ENCODE results near the gene KRTCAP3.

The KRTCAP3 gene

DNA sequence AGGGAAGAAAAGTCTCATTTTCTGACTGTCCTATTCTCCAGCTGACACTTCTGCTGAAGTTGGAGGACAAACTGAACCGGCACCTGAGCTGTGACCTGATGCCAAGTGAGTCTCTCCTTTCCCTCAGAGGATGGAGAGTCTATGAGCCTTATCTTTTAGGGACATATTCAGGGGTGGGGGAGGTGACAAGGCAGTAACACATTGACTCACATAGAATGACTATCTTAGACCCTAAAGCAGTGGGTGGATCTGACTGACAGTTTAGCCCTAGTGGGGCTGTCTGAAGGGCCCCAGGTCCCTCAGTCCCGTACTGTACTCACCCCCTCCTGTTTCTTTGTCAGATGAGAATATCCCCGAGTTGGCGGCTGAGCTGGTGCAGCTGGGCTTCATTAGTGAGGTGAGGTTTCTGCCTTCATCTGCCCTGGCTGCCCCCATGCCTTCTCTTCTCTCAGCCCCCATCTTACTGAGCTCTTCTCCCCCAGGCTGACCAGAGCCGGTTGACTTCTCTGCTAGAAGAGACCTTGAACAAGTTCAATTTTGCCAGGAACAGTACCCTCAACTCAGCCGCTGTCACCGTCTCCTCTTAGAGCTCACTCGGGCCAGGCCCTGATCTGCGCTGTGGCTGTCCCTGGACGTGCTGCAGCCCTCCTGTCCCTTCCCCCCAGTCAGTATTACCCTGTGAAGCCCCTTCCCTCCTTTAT is 805 bp upstream of the KRTCAP3 start:
- DNase-seq, result no peak

DNA sequence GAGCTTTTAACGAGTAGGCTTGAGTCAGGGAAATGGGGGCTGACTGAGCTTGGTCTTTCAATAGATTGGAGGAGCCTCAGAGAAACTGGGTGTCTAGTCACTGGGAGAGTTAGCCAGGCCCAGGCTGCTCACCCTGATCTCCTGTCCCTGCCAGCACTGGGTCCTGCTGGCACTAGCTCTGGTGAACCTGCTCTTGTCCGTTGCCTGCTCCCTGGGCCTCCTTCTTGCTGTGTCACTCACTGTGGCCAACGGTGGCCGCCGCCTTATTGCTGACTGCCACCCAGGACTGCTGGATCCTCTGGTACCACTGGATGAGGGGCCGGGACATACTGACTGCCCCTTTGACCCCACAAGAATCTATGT is 720 bp downstream of the KRTCAP3 start:
- DNase-seq, result no peak

DNA sequence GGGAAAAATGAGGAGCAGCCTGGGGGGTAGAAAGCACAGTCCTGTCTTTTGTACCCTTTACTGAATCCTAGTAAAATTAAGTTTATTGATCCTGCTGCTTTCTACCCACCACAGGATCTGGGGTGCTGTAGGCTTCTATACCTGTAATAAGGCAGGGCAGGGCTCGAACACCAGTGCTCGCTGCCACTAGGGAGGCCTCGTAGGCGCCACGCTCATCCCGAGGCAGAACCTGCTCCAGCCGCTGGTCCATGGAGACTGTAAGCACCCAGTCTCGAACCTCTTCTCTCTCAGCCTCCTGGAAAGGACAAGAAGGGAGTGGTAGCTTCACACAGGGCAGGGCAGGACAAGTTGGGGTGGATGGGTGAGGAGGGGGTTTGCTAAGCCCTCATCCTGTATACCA is 3.0 kb downstream of the KRTCAP3 start:
- no peak for DNase-seq

DNA sequence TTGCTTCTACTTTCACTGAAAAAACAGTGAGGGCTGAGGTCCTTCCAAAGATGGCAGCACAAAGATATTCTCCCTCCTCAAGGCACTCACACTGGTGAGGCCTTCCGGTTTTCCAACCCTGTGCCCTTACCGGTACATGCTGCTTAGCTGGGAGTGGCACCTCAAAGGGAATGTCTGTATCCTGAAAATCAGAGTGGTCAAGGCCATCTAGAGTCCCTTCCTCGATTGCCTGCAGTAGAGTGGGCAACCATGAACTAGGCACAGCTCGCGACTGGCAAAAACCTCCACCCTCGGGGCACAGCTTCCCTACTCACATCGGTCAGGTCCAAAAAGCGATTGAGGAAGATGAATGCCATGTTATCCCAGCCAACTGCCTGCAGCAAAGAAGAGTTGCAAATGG is 3.4 kb downstream of the KRTCAP3 start:
- DNase-seq, result no peak

DNA sequence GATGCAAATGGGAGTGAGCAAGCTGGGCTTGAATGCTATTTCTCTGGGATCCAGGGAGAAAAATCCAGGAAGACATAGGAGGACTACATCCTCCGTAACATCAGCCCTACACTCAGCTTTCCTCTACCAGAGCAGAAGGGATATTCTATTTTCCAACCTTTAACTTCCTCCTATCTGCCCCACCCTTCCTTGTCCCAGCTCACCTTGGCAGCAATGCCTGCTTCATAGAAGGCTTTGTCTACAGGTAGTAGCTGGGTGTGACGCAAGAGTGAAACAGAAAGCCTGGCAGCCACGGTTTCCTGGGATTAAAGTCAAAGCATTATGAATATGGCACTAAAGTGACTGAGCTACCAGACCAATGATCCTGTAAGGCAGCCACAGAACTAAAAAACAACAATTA is 3.9 kb downstream of the KRTCAP3 start:
- DNase-seq, result no peak

DNA sequence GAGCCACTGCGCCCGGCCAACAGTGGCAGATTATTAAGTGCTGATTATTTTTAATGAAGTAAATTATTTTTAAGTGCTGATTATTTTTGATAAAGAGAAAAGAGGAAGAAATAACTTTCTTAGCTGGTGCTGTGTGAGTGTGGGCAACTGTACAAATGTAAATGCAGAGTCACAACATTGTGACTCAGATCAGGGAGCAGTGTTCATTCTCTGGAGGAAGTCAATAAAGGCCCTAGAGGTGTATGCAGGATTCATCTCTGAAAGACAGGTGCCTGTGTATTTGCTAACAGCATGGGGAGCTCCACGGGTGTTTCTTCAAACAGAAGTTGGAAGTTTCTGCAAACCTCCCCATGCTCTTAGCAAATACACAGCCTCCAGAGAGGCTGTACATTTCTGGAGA is 6.2 kb downstream of the KRTCAP3 start:
- no peak for DNase-seq

DNA sequence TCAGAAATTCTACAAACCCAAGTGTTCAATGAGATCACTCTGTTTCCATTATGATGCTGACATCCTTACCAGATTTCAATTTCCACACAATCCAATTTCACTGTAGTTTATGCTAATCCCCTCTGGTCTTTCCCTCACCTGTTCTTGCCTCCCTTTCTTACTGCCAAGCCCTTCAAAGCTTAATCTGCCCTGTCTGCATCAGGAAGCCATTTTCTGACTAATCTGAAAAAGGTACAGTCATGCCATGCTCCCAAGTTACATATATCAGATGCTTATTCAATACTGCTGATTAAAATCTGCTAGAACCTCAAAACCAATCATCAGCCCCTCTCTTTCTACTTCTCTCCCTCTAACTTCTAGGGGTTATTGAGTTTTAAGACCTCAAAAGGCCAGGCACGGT is 8.9 kb downstream of the KRTCAP3 start:
- no peak for DNase-seq

DNA sequence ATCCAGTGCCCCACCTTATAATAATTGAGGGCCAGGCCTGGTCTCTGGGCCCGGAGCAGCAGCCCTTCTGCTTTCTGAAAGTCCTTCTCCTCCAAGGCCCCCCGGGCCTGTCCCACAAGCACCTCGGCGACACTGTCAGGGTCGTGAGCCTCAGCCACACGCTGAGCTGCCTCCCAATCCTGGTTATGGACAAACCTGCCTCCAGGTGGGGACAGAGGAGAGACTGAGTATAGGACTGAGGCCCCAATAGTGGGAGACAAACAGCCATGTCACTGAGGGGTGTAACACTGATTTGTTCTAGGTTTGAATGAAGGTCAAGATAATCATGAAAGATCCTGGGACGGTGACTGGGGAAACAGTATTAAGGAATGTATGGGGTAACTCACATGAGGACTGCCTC is 11.8 kb downstream of the KRTCAP3 start:
- no peak for DNase-seq

DNA sequence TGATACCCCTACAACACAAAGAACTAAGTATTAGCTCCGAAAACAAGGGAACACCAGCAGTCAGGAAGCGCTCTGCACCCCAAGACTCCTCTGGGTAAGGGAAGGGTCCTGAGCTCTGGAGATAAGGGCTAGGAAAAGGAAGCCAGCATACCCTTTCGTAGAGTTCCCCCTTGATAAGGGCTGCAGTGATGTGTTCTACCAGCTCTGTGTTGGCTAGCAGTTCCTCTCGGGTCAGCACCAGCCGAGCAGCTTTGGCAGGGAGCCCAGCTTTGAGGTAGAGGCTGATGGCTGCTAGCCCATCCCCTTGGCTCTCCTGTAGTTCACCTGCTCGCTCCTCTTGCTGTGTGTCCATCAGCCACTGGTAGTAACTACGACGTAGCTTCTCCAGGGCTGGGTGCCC is 18.9 kb downstream of the KRTCAP3 start:
- DNase-seq, result no peak

DNA sequence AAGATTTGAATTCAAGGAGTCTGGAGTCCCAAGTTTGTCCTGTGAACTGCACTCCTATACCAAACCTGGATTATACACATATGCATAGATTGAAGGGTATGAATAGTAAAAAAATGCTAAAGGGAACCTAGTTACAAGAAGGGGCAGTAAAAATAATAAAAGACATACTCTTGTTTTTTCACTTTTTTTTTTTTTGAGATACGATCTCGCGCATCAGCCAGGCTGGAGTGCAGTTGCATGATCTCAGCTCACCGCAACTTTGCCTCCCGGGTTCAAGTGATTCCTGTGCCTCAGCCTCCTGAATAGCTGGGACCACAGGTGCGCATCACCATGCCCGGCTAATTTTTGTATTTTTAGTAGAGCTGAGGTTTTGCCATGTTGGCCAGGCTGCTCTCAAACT is 22.3 kb downstream of the KRTCAP3 start:
- no peak for DNase-seq

DNA sequence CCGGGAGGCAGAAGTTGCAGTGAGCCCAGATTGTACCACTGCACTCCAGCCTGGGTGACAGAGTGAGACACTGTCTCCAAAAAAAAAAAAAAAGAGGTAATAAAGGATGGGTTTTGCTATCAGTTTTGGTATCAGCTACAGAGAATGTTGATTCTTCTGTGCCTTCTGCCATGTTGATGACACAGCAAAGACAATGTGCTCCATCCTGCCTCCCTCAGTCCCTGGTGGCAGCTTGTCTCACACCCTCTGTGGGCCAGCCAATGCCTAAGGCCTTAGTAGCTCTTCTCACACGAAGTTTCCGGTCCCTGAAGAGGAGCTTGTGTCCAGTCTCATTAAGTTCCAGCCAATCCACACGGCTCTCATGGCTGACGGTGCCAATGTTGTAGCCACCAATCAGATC is 29.8 kb downstream of the KRTCAP3 start:
- DNase-seq, result no peak

DNA sequence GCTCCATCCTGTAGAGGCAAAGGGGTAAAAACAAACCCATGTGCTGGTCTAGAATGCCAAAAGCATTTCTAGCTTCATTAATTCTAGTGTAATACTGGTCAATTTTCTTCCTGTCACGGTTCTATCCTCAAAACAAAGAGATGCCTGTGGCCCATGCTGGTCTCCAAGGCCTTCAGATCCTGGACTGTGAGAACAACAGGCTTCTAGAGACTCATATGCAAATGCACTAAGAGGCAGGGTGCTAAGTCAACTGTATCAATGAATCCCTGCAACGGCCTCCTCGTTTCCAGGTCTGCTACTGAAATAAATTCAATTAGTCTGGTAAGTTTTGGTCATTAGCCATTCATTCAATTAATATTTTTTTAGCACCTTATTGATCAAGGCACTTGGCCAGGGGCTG is 43.3 kb downstream of the KRTCAP3 start:
- no peak for DNase-seq

DNA sequence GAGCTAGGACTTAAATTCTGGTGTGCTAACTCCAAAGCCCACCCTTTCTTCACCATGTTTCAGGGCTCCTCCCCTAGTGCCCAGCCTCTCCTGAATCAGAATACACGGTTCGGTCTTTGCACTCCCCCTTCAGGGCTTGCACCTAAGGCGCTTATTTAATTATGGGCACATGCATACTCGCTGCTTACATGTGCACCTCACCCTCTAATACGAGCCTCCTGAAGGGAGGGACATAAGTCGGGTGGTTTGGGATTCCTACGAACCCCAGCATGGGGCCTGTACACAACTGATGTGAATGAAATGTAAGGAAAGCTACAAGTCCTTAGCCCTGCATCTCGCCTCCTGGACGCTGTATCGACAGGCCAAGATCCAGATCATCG is 46.9 kb downstream of the KRTCAP3 start:
- no peak for DNase-seq

DNA sequence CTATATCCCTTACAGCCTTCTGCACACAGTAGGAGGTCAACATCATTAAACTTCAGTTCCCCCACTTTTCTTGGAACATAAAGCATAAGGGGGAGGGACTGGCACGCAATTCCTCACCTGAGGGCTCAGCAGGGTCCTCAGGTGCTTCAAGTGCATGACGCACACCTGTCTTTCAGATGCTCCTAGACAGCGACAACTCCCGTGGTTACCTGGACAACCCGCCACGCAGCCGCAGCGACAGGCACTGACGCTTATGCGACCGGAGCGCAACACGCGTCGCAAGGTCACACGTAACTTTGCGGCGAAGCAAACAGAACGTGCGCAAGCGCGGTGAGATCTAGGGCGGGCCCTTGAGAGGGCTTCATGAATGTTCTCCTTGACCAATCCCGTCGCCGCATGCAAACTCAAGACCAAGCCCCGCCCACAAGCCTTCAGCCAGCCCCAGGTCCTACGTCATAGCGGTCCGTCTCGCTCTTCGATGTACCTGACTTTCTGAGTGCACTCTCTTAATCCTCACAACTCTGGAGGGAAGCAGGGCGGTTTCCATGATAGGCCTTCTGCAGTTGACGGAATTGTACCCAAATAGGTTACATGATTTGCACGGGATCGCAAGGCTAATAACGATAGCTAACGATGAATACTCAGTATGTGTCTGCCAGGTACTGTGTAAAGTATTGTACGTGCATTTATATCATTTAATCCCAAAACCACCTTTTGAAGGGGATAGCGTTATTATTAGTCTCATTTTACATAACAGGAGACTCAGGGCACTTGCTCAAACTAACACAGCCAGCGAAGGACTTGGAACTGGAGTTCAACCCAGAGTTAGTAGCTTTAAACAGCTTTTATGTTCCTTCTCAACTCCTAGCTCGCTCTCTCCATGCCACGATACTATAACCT is 47.6 kb downstream of the KRTCAP3 start, which contains the start of gene IFT172:
IFT172 (minus strand) TSS at position 246 of the 900 bp plus-strand sequence; CDS start at position 156, 90 bp downstream.
- DNase-seq, result peak; percentile 81 to 99

DNA sequence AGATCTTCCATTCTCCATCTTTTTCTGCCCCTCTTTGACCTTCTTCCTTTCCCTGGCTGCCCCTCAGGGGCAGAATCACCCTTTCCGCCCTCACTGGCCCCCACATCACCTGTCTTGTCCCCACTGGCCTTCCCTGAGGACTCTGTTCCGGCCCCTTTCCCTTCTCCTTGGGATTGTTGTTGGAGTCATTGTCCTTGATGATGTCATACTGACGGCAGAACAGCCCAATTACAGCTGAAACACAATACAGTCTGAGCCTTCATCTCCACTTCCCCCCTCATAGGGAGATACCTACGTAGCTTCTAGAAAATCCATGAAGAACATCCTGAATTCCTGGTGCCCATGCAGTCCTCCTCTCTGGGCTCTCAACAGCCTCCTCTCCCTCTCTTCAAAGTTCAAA is 50.4 kb downstream of the KRTCAP3 start:
- DNase-seq, result no peak

DNA sequence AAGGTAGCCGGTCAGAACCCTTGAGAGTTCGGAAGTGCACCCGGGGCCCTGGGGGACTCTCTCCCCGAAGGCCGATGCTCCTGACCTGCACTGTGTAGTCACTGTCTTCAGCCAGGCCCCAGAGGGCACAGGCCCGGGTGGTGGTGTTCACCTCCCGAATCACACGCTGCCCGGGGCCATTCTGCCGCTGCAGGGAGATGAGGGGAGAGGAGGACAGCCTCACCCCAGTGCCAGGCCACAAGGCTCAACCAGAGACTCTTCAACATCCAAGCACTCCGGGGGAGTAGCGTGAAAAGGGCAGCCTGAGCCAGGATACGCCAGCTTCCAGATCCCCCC is 51.7 kb downstream of the KRTCAP3 start:
- DNase-seq, result no peak
